WTC11 (cell line): ENCODE data around the gene TNFRSF19. TPM values are rescaled to one million over a fixed set of nuclear protein-coding genes. Genes with fewer than 3 reads are reported as not detected.

Experiments
- ATAC-seq: fragments of 200-7000 bp; cut with Tn5 transposase; 2 replicates; pipeline ENCODE4 v1.10.0; 2021; ENCODE audit warnings: mild to moderate bottlenecking, moderate library complexity
- CTCF ChIA-PET: fragments of 300-600 bp; sonication (Branson Sonifier 250); formaldehyde crosslinking; loops from one replicate; lab custom pipeline; 2021; ENCODE audit warnings: antibody characterized with exemption; lab: Charles Lee
- POLR2A ChIA-PET: fragments of 350-600 bp; sonication (Branson Sonifier 250); formaldehyde crosslinking; loops from one replicate; lab custom pipeline; 2021; ENCODE audit warnings: antibody characterized with exemption; lab: Charles Lee
- DNase-seq: peaks from one replicate; pipeline ENCODE4 v3.0.0; 2021; ENCODE audit warnings: low spot score
- H3K27ac Mint-ChIP-seq: 2 replicates; pipeline ENCODE4 v1.8.0; 2021; ENCODE audit warnings: mixed read lengths
- H3K27me3 Mint-ChIP-seq: 2 replicates; pipeline ENCODE4 v1.8.0; 2021; ENCODE audit warnings: low read depth, mild to moderate bottlenecking, moderate library complexity, mixed read lengths
- H3K36me3 Mint-ChIP-seq: 2 replicates; pipeline ENCODE4 v1.8.0; 2021; ENCODE audit warnings: mixed read lengths
- H3K4me1 Mint-ChIP-seq: 2 replicates; pipeline ENCODE4 v1.8.0; 2022; ENCODE audit warnings: mixed read lengths
- H3K4me3 Mint-ChIP-seq: 2 replicates; pipeline ENCODE4 v1.8.0; 2021; ENCODE audit warnings: mild to moderate bottlenecking, moderate library complexity, mixed read lengths
- H3K9me3 Mint-ChIP-seq: 2 replicates; pipeline ENCODE4 v1.8.0; 2021; ENCODE audit warnings: mixed read lengths
- ELF4 ChIP-seq: sonication (generic); formaldehyde crosslinking; IDR thresholded peaks from 2 replicates; pipeline ENCODE4 v1.8.1; 2022; ENCODE audit warnings: low read depth, mild to moderate bottlenecking, moderate library complexity, missing genetic modification reagents
- ETV6 ChIP-seq: sonication (generic); formaldehyde crosslinking; IDR thresholded peaks from 2 replicates; pipeline ENCODE4 v1.8.1; 2022; ENCODE audit warnings: mild to moderate bottlenecking, missing genetic modification reagents
- NFYB ChIP-seq: sonication (generic); formaldehyde crosslinking; conservative IDR thresholded peaks from 2 replicates; pipeline ENCODE4 v1.8.0; 2022; ENCODE audit warnings: low read depth, missing genetic modification reagents
- NR2C2 ChIP-seq: sonication (generic); formaldehyde crosslinking; IDR thresholded peaks from 2 replicates; pipeline ENCODE4 v1.8.0; 2022; ENCODE audit warnings: mild to moderate bottlenecking, missing genetic modification reagents
- NR3C1 ChIP-seq: sonication (generic); formaldehyde crosslinking; conservative IDR thresholded peaks from 2 replicates; pipeline ENCODE4 v1.8.1; 2023; ENCODE audit warnings: low read depth, mild to moderate bottlenecking, missing genetic modification reagents
- OVOL2 ChIP-seq: fragments of 250-450 bp; sonication (Bioruptor Pico); IDR thresholded peaks from 2 replicates; pipeline ENCODE4 v1.9.0; 2021; ENCODE audit warnings: mild to moderate bottlenecking, borderline replicate concordance
- PRRX2 ChIP-seq: fragments of 250-450 bp; sonication (Bioruptor Pico); IDR thresholded peaks from 2 replicates; pipeline ENCODE4 v1.8.0; 2021; ENCODE audit warnings: mild to moderate bottlenecking
- SMAD3 ChIP-seq: sonication (generic); formaldehyde crosslinking; IDR thresholded peaks from 2 replicates; pipeline ENCODE4 v1.8.0; 2022; ENCODE audit warnings: missing genetic modification reagents, mild to moderate bottlenecking, borderline replicate concordance
- TEAD1 ChIP-seq: sonication (generic); formaldehyde crosslinking; IDR thresholded peaks from 2 replicates; pipeline ENCODE4 v1.8.0; 2022; ENCODE audit warnings: mild to moderate bottlenecking, missing genetic modification reagents
- TEAD4 ChIP-seq: sonication (generic); formaldehyde crosslinking; IDR thresholded peaks from 2 replicates; pipeline ENCODE4 v1.8.0; 2022; ENCODE audit warnings: mild to moderate bottlenecking, missing genetic modification reagents
- TP53 ChIP-seq: sonication (generic); formaldehyde crosslinking; IDR thresholded peaks from 2 replicates; pipeline ENCODE4 v1.8.1; 2023; ENCODE audit warnings: mild to moderate bottlenecking, missing genetic modification reagents
- ZNF232 ChIP-seq: sonication (generic); formaldehyde crosslinking; IDR thresholded peaks from 2 replicates; pipeline ENCODE4 v1.8.0; 2022; ENCODE audit warnings: mild to moderate bottlenecking, missing genetic modification reagents
- ZNF416 ChIP-seq: fragments of 250-450 bp; sonication (Bioruptor Pico); IDR thresholded peaks from 2 replicates; pipeline ENCODE4 v1.9.0; 2021; ENCODE audit warnings: mild to moderate bottlenecking, inconsistent platforms
- ZNF423 ChIP-seq: fragments of 250-450 bp; sonication (Bioruptor Pico); IDR thresholded peaks from 2 replicates; pipeline ENCODE4 v2.1.2; 2022; ENCODE audit warnings: mild to moderate bottlenecking, moderate library complexity
- ZNF671 ChIP-seq: fragments of 250-450 bp; sonication (Bioruptor Pico); IDR thresholded peaks from 2 replicates; pipeline ENCODE4 v1.8.0; 2021; ENCODE audit warnings: mild to moderate bottlenecking
- total RNA-seq: library from RNA; stranded (reverse); gene quantifications from 3 replicates; pipeline ENCODE4 v1.2.3, GENCODE V29; 2021
- TF ChIP-seq, protein P1 (sequence below): fragments of 250-450 bp; sonication (Bioruptor Pico); IDR thresholded peaks from 2 replicates; pipeline ENCODE4 v1.9.0; 2021; ENCODE audit warnings: mild to moderate bottlenecking, borderline replicate concordance
- TF ChIP-seq, protein P2 (sequence below): sonication (generic); formaldehyde crosslinking; conservative IDR thresholded peaks from 2 replicates; pipeline ENCODE4 v1.8.1; 2023; ENCODE audit warnings: mild to moderate bottlenecking, low read depth, missing genetic modification reagents, moderate library complexity
- TF ChIP-seq, protein P3 (sequence below): fragments of 200-600 bp; IDR thresholded peaks from 2 replicates; pipeline ENCODE4 v1.8.0; 2022; ENCODE audit warnings: antibody characterized with exemption
- TF ChIP-seq, protein P4 (sequence below): sonication (generic); formaldehyde crosslinking; IDR thresholded peaks from 2 replicates; pipeline ENCODE4 v1.8.0; 2023; ENCODE audit warnings: missing genetic modification reagents
- TF ChIP-seq, protein P5 (sequence below): sonication (generic); formaldehyde crosslinking; IDR thresholded peaks from 2 replicates; pipeline ENCODE4 v1.8.1; 2023; ENCODE audit warnings: mild to moderate bottlenecking, missing genetic modification reagents, moderate library complexity
- TF ChIP-seq, protein P6 (sequence below): fragments of 250-450 bp; sonication (Bioruptor Pico); IDR thresholded peaks from 2 replicates; pipeline ENCODE4 v1.9.0; 2021; ENCODE audit warnings: moderate library complexity, mild to moderate bottlenecking, inconsistent platforms, borderline replicate concordance

TNFRSF19 gene
- total RNA-seq, 1 experiment from 2014 or later, result 0.20 TPM

DNA sequence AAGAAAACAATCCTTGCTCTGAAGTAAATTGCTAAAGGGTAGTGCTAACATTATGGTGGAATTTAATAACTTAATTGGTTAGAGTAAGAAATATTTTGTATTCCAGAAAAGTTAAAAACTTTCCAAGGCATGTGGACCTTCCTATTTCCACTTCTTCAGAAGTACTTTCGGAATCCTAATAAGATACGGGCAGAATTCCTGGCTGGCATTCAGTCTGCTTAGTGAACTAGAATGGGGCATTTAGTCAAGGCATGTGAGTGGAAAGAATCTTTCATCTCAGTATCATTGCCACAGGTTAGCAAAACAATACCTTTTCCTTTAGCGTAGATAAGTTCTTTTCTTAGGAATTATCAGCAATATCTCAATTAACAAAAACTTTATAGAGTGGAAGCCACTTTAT lies 85.1 kb downstream of the TNFRSF19 start:
- TF ChIP-seq PRRX2 (CRISPR knock-in tag) (no peak), TEAD1 (CRISPR knock-in tag) (no peak), ETV6 (CRISPR knock-in tag) (no peak), TP53 (CRISPR knock-in tag) (no peak), ELF4 (no peak), OVOL2 (no peak), TEAD4 (CRISPR knock-in tag) (no peak)
- TF ChIP-seq, protein P1, sequence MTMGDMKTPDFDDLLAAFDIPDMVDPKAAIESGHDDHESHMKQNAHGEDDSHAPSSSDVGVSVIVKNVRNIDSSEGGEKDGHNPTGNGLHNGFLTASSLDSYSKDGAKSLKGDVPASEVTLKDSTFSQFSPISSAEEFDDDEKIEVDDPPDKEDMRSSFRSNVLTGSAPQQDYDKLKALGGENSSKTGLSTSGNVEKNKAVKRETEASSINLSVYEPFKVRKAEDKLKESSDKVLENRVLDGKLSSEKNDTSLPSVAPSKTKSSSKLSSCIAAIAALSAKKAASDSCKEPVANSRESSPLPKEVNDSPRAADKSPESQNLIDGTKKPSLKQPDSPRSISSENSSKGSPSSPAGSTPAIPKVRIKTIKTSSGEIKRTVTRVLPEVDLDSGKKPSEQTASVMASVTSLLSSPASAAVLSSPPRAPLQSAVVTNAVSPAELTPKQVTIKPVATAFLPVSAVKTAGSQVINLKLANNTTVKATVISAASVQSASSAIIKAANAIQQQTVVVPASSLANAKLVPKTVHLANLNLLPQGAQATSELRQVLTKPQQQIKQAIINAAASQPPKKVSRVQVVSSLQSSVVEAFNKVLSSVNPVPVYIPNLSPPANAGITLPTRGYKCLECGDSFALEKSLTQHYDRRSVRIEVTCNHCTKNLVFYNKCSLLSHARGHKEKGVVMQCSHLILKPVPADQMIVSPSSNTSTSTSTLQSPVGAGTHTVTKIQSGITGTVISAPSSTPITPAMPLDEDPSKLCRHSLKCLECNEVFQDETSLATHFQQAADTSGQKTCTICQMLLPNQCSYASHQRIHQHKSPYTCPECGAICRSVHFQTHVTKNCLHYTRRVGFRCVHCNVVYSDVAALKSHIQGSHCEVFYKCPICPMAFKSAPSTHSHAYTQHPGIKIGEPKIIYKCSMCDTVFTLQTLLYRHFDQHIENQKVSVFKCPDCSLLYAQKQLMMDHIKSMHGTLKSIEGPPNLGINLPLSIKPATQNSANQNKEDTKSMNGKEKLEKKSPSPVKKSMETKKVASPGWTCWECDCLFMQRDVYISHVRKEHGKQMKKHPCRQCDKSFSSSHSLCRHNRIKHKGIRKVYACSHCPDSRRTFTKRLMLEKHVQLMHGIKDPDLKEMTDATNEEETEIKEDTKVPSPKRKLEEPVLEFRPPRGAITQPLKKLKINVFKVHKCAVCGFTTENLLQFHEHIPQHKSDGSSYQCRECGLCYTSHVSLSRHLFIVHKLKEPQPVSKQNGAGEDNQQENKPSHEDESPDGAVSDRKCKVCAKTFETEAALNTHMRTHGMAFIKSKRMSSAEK (CRISPR knock-in tag), result no peak
- TF ChIP-seq, protein P2, sequence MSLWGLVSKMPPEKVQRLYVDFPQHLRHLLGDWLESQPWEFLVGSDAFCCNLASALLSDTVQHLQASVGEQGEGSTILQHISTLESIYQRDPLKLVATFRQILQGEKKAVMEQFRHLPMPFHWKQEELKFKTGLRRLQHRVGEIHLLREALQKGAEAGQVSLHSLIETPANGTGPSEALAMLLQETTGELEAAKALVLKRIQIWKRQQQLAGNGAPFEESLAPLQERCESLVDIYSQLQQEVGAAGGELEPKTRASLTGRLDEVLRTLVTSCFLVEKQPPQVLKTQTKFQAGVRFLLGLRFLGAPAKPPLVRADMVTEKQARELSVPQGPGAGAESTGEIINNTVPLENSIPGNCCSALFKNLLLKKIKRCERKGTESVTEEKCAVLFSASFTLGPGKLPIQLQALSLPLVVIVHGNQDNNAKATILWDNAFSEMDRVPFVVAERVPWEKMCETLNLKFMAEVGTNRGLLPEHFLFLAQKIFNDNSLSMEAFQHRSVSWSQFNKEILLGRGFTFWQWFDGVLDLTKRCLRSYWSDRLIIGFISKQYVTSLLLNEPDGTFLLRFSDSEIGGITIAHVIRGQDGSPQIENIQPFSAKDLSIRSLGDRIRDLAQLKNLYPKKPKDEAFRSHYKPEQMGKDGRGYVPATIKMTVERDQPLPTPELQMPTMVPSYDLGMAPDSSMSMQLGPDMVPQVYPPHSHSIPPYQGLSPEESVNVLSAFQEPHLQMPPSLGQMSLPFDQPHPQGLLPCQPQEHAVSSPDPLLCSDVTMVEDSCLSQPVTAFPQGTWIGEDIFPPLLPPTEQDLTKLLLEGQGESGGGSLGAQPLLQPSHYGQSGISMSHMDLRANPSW (CRISPR knock-in tag), result no peak
- TF ChIP-seq, protein P3, sequence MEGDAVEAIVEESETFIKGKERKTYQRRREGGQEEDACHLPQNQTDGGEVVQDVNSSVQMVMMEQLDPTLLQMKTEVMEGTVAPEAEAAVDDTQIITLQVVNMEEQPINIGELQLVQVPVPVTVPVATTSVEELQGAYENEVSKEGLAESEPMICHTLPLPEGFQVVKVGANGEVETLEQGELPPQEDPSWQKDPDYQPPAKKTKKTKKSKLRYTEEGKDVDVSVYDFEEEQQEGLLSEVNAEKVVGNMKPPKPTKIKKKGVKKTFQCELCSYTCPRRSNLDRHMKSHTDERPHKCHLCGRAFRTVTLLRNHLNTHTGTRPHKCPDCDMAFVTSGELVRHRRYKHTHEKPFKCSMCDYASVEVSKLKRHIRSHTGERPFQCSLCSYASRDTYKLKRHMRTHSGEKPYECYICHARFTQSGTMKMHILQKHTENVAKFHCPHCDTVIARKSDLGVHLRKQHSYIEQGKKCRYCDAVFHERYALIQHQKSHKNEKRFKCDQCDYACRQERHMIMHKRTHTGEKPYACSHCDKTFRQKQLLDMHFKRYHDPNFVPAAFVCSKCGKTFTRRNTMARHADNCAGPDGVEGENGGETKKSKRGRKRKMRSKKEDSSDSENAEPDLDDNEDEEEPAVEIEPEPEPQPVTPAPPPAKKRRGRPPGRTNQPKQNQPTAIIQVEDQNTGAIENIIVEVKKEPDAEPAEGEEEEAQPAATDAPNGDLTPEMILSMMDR, result no peak

DNA sequence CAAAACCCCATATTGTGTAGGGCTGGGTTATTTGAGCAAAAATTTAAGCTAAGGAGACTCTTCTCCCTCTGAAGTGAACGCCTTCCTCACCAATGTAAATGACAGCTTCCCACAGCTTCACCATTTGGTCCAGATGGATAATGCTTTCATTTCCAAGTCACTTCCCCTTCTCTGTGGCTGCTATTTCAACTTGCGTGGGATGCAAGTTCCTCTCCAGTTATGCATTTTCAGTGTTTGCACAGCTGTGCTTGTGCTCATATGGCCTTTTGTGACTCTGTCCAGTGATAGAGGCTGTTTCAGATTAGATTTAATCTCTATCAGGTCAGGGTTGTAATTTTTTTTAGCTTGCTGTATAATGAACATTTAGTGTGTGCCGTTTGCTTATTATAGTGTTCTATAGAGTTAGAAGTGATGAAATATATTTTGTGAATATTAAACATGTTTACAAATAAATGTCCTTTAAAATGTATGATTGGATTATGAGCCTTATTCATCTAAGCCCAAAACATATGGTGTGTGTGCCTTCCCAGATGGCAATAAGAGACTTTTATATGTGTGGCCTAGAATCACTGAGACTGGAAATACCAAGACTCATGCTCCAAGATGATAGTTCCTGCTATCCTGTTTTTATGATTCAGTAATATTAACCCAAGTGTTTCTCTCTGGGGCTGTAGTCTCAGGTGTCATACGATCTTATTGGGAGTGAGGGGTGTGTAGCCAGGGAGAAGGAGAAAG lies 86.6 kb downstream of the TNFRSF19 start:
- Mint-ChIP-seq H3K27ac (no peak overlapping the region), H3K27me3 (no peaks in the 10 kb centered on the region), H3K4me3 (no peak overlapping the region), H3K9me3 (peaks cover 8% of the 10 kb centered on the region), H3K4me1 (peaks cover 47% of the 10 kb centered on the region), H3K36me3 (peaks cover 3% of the 10 kb centered on the region; the same call in 1 of the 2 replicates)
- ChIA-PET POLR2A (no interaction called here), CTCF (interaction anchor here (0.8 to 0.9 kb wide), 2 partner anchors 11 to 190 kb away, joined by 3 read pairs; no protein-coding TSS in a partner anchor)
- no peak for DNase-seq
- no peak for TF ChIP-seq NFYB (CRISPR knock-in tag)
- no peak for ATAC-seq

More for the DNA sequence above, 85.1 kb downstream of the TNFRSF19 start:
- H3K27ac Mint-ChIP-seq, result no peak overlapping the region
- POLR2A ChIA-PET, result no interaction called here
- no peaks in the 10 kb centered on the region for H3K36me3 Mint-ChIP-seq
- ATAC-seq, result no peak
- CTCF ChIA-PET, result no interaction called here
- DNase-seq, result no peak
- H3K4me3 Mint-ChIP-seq, result no peak overlapping the region
- no peaks in the 10 kb centered on the region for H3K27me3 Mint-ChIP-seq
- peaks cover 47% of the 10 kb centered on the region for H3K4me1 Mint-ChIP-seq
- no peaks in the 10 kb centered on the region for H3K9me3 Mint-ChIP-seq

DNA sequence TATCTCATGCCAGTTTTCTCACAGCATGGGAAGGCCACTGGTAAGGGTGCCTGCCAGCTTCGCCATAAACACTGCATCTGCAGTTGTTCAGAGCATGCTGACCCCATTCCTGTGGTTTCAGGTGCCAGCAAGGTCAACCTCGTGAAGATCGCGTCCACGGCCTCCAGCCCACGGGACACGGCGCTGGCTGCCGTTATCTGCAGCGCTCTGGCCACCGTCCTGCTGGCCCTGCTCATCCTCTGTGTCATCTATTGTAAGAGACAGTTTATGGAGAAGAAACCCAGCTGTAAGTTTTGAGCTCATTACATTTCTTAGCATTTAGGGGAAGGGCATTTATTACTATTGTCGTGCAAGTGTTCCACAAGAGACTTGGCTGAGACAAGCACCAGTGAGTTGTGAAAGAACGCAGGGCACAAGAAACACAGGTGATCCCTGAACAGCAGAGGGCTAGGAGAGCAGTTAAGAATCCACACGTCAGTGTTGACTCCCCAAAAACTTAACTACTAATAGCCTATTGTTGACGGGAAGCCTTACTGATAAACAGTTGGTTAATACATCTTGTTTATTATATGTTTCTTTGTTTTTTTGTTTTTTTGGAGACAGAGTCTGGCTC lies 88.8 kb downstream of the TNFRSF19 start:
- Mint-ChIP-seq H3K4me3 (no peak overlapping the region), H3K27ac (no peak overlapping the region), H3K9me3 (peaks cover 17% of the 10 kb centered on the region), H3K4me1 (peaks cover 41% of the 10 kb centered on the region), H3K36me3 (peaks cover 7% of the 10 kb centered on the region; the same call in 1 of the 2 replicates), H3K27me3 (no peaks in the 10 kb centered on the region)
- ChIA-PET CTCF (no interaction called here), POLR2A (no interaction called here)
- ATAC-seq, result no peak
- DNase-seq, result no peak
- TF ChIP-seq NR3C1 (CRISPR knock-in tag) (no peak), NR2C2 (CRISPR knock-in tag) (no peak), NFYB (CRISPR knock-in tag) (no peak), TEAD4 (CRISPR knock-in tag) (no peak), ZNF232 (CRISPR knock-in tag) (no peak), ZNF671 (CRISPR knock-in tag) (no peak), ZNF416 (CRISPR knock-in tag) (no peak), SMAD3 (CRISPR knock-in tag) (no peak), ZNF423 (CRISPR knock-in tag) (no peak)
- TF ChIP-seq, protein P4, sequence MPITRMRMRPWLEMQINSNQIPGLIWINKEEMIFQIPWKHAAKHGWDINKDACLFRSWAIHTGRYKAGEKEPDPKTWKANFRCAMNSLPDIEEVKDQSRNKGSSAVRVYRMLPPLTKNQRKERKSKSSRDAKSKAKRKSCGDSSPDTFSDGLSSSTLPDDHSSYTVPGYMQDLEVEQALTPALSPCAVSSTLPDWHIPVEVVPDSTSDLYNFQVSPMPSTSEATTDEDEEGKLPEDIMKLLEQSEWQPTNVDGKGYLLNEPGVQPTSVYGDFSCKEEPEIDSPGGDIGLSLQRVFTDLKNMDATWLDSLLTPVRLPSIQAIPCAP (CRISPR knock-in tag), result no peak
- TF ChIP-seq, protein P5, sequence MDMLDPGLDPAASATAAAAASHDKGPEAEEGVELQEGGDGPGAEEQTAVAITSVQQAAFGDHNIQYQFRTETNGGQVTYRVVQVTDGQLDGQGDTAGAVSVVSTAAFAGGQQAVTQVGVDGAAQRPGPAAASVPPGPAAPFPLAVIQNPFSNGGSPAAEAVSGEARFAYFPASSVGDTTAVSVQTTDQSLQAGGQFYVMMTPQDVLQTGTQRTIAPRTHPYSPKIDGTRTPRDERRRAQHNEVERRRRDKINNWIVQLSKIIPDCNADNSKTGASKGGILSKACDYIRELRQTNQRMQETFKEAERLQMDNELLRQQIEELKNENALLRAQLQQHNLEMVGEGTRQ, result no peak
- TF ChIP-seq, protein P6, sequence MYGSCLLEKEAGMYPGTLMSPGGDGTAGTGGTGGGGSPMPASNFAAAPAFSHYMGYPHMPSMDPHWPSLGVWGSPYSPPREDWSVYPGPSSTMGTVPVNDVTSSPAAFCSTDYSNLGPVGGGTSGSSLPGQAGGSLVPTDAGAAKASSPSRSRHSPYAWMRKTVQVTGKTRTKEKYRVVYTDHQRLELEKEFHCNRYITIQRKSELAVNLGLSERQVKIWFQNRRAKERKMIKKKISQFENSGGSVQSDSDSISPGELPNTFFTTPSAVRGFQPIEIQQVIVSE, result no peak
